Activated CD4-positive, alpha-beta T cell treated with anti-CD3 and anti-CD28 coated beads for 48 hours (primary cell): ENCODE results near the gene MUSTN1.

Source experiments
- DNase-seq: peaks from one replicate; pipeline ENCODE4 v3.0.0-alpha.2; 2020

MUSTN1 gene

DNA sequence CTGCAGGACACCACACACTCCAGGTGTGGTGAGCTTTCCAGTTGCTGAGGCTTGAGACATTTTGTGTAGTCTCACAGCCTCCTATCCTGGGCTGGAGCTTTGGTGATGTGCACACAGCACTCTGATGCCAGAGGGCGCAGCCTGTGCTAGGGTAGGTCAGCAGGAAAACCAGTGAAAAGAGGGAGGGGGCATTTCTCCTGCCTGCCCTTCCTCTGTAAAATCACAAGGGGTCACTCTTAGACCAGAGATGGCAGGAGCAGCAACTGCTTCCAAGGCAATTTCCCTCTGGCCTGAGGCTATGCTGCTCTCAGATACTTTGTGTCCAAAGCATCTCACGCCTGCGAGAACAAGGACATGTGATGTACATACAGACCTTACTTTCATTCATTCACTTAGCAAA is 16.5 kb upstream of the MUSTN1 start:
- DNase-seq = peak; percentile 36

DNA sequence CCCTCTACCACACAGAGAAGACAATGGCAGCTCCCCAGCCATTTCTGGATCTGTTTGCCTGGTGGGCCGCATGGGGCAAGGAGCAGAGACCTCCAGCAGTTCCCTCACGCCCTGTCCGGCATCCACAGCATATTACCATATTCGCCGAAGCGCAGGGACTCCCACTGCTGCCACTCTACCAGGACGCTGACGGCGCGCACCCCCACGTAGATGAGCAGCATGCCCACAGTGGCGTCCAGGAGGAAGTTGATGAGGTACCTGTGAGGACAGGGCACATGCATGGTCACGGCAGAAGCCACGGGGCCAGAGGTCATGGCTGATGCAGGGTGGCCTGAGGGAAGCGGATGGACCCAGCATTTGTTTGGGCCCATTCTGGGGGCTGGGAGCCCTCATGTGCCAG is 14.8 kb upstream of the MUSTN1 start:
- DNase-seq = no peak

DNA sequence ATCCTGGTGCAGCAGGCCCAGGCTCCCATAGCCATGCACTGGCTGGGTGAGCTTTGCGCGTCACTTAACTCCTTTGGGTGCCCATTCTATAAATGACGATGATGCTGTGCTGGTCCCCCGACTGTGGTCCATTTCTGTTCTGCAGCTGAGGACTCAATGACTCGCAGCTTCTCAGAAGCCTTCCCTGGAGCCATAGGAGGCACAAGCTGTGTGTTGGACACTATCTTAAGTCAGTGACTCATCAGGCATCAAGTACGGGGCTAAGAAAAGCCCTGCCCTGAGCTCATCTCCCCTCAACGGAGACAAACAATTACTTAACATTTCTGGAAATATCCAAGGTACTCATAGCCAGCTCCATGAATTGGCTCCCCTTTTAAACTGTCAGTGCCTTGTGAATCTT is 13.8 kb upstream of the MUSTN1 start:
- DNase-seq = no peak

- DNase-seq = no peak
Measured at GRCh38 chr3:52847726-52848125, 12.9 kb upstream of the MUSTN1 start.

- DNase-seq = no peak
Measured at GRCh38 chr3:52847241-52847640, 12.4 kb upstream of the MUSTN1 start.

- DNase-seq = no peak
Measured at GRCh38 chr3:52846432-52846965, 11.7 kb upstream of the MUSTN1 start.

DNA sequence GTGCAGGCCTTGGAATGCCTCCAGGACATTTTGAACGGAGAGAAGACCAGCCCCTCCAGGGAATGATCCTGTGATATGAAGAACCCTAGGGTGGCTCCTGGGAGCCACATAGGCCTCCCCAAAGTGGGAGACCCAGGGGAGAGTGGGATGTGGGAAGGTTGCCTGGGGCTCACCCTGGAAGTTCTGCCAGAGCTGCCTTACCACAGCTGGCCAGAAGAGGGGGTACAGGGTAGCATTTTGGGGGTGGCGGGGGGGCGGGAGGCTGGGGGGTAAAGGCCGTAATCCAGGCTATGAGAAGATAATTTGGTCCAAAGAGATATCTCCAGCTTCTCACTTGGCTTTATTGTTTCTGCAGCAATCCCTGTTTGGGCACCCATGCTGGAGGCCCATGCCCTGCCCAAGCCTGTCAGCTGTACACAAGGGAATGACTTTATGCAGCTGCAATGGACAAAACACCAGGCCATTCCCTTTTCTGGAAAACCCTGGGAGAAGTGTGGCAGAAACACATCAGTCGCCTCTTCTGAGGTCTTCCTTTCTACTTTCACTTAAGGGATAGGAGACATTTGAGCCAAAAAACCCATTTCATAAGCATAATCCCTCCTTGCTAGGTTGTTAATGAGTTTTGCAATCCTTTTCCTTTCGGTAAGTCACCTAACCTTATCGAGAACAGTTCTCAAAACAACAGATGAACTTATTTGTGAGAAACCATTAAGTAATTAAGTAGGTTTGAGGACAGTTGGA is 11.0 kb upstream of the MUSTN1 start:
- DNase-seq = peak; percentile 32

DNA sequence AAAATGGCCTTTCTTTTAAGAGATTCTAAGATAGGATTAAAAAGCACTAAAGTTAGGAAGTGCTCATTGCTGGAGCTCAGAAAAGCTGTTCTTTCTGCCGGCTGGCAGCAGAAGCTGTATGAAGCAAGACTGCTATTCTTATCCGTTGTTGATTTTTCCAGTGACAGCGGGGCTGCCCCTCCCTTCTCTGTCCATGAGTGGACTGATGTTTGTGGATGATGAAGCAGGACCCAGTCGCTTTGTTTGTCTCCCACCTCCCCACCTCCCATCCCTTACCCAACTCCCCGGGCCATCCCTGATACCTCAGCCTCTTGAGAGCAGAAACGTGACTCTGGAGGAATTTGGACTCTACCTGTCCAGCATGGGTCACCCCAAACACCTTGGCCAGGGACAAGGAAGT is 10.3 kb upstream of the MUSTN1 start:
- no peak for DNase-seq

DNA sequence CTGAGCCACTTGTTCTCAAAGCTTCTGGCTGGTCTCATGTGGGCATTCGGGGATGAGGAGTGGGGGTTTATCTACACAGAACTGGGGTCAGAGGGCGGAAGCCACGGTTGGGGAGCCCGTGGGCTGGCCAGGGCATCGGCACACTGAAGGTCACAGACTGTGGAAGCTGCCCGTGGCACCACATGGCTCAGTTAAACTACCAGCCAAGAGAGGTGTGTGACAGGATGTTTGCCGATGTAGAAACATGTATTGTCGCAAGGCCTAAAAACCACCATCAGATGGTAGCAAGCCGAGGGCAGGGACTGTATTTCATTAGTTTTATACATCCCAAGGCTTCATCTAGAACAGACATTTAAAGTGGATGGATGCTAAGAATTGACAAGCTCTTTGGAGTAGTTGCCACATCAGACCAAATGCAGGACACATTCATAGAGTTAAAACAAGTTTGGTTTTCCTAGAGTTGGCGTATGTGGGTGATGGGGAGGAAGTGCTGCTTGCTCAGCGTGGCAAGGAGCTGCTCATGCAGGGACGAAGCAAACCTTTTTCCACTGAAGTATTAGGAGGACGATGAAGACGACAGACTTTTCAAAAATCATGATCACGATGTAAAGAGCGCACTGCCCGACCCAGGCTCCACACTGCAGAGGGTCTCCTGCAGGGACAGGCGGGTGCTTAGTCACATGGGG is 9.6 kb upstream of the MUSTN1 start:
- no peak for DNase-seq

- no peak for DNase-seq
Measured at GRCh38 chr3:52843881-52844280, 9.1 kb upstream of the MUSTN1 start.

DNA sequence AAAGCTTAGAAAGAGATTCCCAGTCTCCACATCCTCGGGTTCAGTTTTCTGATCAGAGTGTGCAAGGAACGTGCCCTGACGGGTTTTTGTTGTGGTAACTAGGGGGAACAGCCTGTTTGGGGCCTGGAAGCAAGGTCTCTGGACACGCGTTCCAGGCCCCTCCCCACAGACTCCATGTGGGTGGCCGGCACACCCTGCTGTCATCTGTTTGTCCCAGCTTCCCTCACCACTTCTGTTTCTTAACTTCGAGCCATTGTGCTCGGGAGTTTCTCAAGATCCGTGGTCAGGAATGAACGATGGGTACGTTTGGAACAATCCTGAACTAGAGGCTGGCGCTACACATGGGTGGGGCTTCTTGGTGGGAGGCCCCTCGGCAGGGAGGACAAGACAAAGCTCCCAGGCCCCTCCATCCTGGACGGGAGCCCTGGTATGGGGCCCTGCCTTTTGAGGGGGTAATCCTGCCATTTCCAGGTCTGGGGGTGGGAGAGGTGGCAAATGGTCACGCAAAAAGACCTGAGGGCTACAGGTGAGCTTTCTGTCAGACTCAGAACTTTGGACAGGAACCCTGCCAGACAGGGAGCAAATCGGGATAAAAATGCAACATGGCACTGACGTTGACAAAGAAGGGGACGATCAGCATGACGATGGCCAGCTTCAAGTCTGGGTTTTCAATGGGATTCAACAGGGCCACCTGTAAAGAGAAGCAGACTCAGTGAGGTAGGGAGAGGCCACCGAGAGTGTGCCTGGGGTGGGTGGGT is 8.5 kb upstream of the MUSTN1 start:
- no peak for DNase-seq

GRCh38 chr3:52842424-52842823 is 7.6 kb upstream of the MUSTN1 start:
- DNase-seq = no peak

DNA sequence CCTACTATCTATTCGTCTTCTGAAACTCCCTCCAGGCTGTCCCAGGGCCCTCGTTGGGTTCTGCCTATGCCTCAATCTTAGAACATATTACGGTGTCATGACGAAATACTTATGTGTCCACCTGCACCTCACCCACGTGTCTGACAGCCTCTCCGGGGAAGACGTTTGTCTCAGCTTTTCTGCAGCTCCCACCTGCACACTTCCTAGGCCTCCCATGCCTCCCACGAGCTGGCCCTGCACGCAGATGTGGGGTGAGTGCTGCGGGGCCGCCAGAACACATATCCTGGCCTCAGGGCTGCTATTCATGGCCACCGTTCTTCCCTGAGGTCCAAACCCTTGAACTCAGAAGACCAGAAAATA is 7.1 kb upstream of the MUSTN1 start:
- DNase-seq = no peak

- DNase-seq = no peak
Measured at GRCh38 chr3:52841211-52841980, 6.6 kb upstream of the MUSTN1 start.

DNA sequence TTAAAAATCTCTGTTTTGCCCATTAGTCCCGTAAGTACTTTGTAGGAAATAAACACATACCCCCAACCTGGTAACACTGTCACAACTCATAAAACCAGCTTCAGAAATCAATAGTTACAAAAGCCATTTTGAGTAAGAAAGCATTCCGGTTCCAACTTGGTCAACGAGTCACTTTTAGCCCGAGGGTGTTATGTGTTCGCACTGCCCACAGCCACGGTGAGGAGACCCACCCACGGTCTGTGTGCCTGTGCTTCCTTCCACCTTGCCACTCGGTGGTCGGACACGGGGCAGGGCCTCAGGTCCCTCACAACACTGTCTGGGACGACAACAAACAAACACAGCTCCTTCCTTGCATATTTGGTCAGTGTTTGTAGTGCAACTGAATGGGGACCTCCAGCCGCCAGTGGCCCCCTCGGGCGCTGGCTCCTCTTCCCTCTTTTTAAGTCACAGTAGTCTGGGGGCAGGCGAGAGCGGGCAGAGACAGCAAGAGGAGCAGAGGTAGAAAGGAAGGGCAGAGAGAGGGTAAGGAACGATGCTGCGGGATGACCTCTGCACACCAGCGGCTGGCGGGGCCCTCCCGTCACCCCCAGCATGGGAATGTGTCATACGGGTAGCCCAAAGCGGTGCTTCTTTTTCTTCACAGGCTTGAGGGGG is 5.2 kb upstream of the MUSTN1 start:
- no peak for DNase-seq

DNA sequence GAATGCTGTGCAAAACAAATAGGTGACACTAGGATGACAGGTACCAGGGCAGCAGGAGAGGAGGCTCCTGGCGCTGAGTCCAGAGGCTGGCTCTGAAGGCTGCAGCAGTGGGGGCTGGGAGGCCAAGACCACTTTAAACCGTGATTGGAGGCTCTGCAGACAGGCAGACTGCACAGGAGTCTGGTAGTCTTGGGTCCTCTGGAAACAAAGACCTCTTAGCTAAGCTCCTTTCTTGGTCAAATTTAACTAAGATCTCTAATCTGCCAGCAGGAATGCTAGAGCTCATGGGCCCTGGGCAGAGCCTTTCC is 4.4 kb upstream of the MUSTN1 start:
- DNase-seq = no peak

- no peak for DNase-seq
Measured at GRCh38 chr3:52838561-52839267, 3.9 kb upstream of the MUSTN1 start.

DNA sequence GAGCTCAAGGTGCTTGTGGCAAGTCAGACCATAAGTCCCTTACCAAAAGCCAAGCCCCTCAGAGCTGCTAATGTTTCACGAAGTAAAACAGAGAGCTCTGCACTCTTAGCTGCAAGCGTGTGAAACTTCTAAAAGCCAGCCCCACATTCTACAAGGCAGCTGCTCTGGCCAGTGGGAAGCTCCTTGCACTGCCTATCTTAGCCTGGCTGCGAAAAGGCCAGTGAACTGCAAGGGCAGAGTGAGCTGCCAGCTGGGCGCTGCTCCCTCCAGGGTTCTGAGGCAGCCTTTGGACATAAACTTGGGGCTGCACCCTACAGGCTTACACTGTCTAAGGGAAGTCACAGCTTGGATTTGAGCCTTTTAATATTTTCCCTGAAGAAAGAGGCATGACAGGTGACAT is 2.2 kb upstream of the MUSTN1 start:
- no peak for DNase-seq

DNA sequence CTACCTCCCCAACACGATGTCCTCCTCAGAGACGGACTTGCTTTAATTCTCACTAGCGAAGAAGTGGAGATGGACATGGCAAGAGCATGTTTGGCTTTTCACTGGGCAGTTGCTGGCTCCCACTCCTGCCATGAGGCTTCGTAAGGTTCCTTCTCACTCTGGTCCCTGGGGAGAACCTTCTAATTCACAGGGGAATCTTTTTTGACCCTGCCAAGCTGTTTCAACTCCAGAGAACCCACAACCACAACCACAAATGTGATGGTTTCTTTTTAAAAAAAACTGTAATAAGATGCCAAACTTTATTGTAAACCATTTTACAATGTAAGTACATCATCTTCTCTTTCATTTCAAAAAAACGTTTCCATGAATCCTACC is 1.6 kb upstream of the MUSTN1 start:
- no peak for DNase-seq

DNA sequence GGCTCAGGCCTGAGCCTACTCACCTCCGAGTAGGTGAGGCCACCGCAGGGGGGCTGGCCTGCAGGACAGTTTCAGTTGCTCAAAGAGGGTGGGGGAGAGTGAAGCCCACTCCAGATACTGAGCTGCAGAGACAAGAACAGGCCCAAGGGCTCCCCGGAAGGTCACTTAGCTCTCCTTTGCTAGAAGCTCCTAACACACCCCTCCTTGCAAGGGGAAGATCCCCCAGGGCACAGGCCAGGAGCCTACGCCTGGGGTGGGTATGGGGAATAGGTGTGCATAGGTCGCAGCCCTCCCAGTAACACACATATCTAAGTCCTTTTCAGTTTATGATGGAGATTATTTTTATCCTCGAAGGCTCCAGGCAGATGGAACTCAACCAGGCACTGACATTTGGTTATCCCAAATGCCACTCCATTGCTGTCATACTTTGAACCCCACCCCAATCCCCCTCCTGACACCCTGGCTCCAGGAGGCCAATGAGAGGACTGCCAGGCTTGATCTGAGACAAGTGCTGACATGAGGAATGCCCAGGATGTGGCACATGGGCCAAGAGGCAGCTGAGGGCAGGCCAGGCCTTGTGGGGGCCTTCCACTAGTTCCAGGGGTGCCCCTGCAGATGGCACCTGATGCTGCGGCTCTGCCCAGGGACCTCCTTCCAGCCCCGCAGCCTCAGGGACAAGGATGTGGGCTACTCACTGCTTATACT is 1.1 kb upstream of the MUSTN1 start:
- DNase-seq = no peak

DNA sequence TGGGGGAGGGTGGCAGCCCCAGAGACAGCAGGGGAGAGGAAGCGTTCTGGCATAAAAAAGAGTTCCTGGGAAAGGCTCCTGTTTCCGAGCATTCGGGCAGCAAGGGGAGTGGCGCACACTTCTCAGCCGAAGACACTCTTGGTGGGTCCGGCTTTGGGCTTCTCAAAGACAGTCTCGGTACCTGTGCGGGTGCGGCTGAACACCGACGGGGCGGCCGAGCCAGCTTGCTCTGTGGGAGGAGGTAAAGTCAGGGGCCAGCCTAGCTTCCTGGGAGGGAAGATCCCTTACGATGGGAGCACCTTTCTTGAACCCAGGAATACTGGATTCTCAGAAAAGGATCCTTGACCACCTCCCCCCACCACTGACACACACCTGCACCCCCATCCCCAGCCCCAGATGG is 1.6 kb downstream of the MUSTN1 start:
- DNase-seq = no peak
